Measurements from ENCODE around the gene FAM177A1.

FAM177A1 gene, protein sequence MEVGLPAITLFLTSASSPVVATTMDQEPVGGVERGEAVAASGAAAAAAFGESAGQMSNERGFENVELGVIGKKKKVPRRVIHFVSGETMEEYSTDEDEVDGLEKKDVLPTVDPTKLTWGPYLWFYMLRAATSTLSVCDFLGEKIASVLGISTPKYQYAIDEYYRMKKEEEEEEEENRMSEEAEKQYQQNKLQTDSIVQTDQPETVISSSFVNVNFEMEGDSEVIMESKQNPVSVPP

DNA sequence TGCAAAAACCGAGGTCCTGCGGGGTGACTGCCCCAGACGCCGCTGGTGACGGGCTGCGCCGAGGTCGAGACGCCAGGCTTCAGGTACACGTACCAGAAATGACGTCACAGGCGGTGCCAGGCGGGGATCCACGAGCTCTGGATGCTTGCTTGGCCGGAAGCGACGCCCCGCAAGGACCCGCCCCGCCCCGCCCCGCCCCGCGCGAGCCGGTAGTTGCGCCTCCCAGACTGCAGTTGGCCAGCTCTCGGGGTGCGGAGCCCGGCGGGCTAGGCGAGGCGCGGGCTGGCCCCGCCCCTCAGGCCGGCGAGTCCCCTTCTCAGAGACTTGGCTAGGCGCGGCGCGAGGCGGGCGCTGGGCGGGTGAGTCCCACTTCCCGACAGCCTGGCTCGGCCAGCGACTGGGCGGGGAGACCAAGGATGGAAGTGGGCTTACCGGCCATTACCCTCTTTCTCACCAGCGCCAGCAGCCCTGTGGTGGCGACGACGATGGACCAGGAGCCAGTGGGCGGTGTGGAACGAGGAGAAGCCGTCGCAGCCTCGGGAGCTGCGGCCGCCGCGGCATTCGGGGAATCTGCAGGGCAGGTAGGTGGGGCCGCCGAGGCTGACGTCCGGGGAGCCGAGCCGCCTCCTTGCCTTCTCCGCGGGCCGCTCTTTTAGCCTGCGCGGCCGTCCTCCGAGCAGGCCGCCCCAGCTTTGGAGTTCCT, at the start of gene FAM177A1:
FAM177A1 (plus strand) TSS at position 225 of the 703 bp plus-strand sequence; CDS start at position 417, 192 bp downstream.
- peak within 1 kb of the TSS; percentile 99 for H3K27ac ChIP-seq (ENCODE audit: low read depth in 2 of 2, low read length in 2 of 2)
- H3K4me3 ChIP-seq (ENCODE audit: low read length in 2 of 2), result peak within 1 kb of the TSS; percentile 92 to 97
- peak within 1 kb of the TSS; percentile 99 for H3K9ac ChIP-seq (ENCODE audit: low read depth in 1 of 2, low read length in 2 of 2)
- H3K9me3 ChIP-seq (ENCODE audit: control insufficient read depth in 2 of 2, low read length in 2 of 2), result no peaks in the 10 kb centered on the region
- no peaks in the 10 kb centered on the region for H3K27me3 ChIP-seq (ENCODE audit: control insufficient read depth in 2 of 2, insufficient read depth in 2 of 2, low read length in 2 of 2)
- H3K4me1 ChIP-seq (ENCODE audit: control insufficient read depth in 2 of 2, insufficient read depth in 2 of 2, low read length in 2 of 2), result peaks cover 2 to 24% of the 10 kb centered on the region in 2 donors
- H3K36me3 ChIP-seq (ENCODE audit: control insufficient read depth in 2 of 2, insufficient read depth in 2 of 2, low read length in 2 of 2), result peaks cover 0 to 4% of the 10 kb centered on the region in 2 donors

DNA sequence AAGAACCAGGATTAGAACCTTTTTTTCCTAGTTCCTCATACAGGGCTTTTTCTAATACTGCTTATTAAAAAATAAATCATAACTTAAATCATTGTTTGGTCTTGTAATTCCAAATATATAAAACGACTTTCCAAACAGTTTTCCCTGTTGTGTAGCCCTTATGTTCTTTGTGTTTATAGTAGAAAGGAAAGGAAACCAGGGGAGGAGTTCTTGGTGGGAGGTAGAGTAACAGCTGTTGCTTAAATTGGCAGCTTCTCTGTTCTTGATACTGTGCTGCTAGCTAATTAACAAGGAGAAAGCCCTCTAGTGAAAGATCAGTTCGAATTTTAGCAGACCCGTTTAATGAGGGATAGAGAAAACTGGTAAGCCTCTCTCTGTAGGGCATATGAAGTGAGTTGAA, 48.3 kb upstream of the FAM177A1 start:
- Histone ChIP-seq H3K9me3 (ENCODE audit: control insufficient read depth in 2 of 2, low read length in 2 of 2) (no peaks in the 10 kb centered on the region), H3K27me3 (ENCODE audit: control insufficient read depth in 2 of 2, insufficient read depth in 2 of 2, low read length in 2 of 2) (no peaks in the 10 kb centered on the region), H3K4me3 (ENCODE audit: low read length in 2 of 2) (no peak overlapping the region), H3K4me1 (ENCODE audit: control insufficient read depth in 2 of 2, insufficient read depth in 2 of 2, low read length in 2 of 2) (peaks cover 0 to 3% of the 10 kb centered on the region in 2 donors), H3K36me3 (ENCODE audit: control insufficient read depth in 2 of 2, insufficient read depth in 2 of 2, low read length in 2 of 2) (peaks cover 6 to 18% of the 10 kb centered on the region in 2 donors), H3K27ac (ENCODE audit: low read depth in 2 of 2, low read length in 2 of 2) (no peak overlapping the region), H3K9ac (ENCODE audit: low read depth in 1 of 2, low read length in 2 of 2) (no peak overlapping the region)

DNA sequence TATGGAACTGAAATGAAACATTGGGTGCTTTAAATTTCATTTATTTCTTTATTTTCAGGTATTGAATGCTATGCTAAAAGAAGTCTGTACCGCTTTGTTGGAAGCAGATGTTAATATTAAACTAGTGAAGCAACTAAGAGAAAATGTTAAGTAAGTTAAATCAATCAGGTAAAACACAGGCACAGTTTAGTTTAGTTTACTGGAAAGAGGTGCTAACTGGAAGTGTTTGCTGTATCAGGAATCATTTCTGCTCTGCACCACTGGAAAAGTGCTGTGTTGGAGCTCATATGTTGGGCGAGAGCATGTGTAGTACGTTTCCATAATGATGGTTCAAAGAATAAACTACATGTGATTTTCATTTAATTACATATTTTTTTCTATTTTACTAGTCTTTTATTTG, 46.6 kb upstream of the FAM177A1 start:
- no peak overlapping the region for H3K27ac ChIP-seq (ENCODE audit: low read depth in 2 of 2, low read length in 2 of 2)

DNA sequence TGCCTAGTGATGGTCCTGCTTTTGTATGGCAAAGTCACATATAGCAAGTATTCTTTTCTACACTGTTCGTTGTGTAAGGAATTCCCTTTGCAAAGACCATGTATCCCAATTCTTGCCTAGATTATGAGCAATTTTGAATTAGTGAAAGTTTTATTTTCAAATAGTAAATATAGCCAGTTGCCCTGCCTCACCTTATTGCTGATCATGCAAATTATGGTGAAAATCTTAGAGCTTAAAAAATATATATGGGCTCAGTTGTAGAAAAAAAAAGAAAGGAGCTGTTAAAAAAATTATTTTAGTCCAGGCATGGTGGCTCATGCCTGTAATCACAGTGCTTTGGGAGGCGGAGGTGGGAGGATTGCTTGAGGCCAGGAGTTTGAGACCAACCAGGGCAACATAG, 44.5 kb upstream of the FAM177A1 start:
- H3K9ac ChIP-seq (ENCODE audit: low read depth in 1 of 2, low read length in 2 of 2), result no peak overlapping the region
- H3K9me3 ChIP-seq (ENCODE audit: control insufficient read depth in 2 of 2, low read length in 2 of 2), result no peaks in the 10 kb centered on the region
- no peaks in the 10 kb centered on the region for H3K4me1 ChIP-seq (ENCODE audit: control insufficient read depth in 2 of 2, insufficient read depth in 2 of 2, low read length in 2 of 2)
- no peaks in the 10 kb centered on the region for H3K27me3 ChIP-seq (ENCODE audit: control insufficient read depth in 2 of 2, insufficient read depth in 2 of 2, low read length in 2 of 2)
- H3K36me3 ChIP-seq (ENCODE audit: control insufficient read depth in 2 of 2, insufficient read depth in 2 of 2, low read length in 2 of 2), result peaks cover 6 to 31% of the 10 kb centered on the region in 2 donors
- no peak overlapping the region for H3K27ac ChIP-seq (ENCODE audit: low read depth in 2 of 2, low read length in 2 of 2)
- no peak overlapping the region for H3K4me3 ChIP-seq (ENCODE audit: low read length in 2 of 2)

More for the DNA sequence above, 46.6 kb upstream of the FAM177A1 start:
- peaks cover 0 to 3% of the 10 kb centered on the region in 2 donors for H3K4me1 ChIP-seq (ENCODE audit: control insufficient read depth in 2 of 2, insufficient read depth in 2 of 2, low read length in 2 of 2)
- H3K36me3 ChIP-seq (ENCODE audit: control insufficient read depth in 2 of 2, insufficient read depth in 2 of 2, low read length in 2 of 2), result peaks cover 6 to 24% of the 10 kb centered on the region in 2 donors
- no peak overlapping the region for H3K9ac ChIP-seq (ENCODE audit: low read depth in 1 of 2, low read length in 2 of 2)
- no peak overlapping the region for H3K4me3 ChIP-seq (ENCODE audit: low read length in 2 of 2)
- H3K9me3 ChIP-seq (ENCODE audit: control insufficient read depth in 2 of 2, low read length in 2 of 2), result no peaks in the 10 kb centered on the region
- H3K27me3 ChIP-seq (ENCODE audit: control insufficient read depth in 2 of 2, insufficient read depth in 2 of 2, low read length in 2 of 2), result no peaks in the 10 kb centered on the region

DNA sequence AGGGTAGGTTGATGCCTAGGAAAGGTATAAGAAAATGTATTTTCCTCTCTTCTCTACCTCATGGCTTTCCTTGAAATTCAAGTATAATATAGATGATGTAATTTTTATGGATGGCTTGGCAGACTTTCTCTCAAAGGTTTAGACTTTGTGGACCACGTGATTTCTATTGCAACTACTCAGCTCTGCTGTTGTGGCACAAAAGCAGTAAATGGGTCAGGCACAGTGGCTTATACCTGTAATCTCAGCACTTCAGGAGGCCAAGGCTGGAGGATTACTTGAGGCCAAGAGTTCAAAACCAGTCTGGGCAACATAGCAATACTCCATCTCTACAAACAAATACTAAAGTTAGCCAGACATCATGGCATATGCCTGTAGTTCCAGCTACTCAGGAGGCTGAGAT, 41.2 kb upstream of the FAM177A1 start:
- no peak overlapping the region for H3K27ac ChIP-seq (ENCODE audit: low read depth in 2 of 2, low read length in 2 of 2)
- H3K36me3 ChIP-seq (ENCODE audit: control insufficient read depth in 2 of 2, insufficient read depth in 2 of 2, low read length in 2 of 2), result peaks cover 7 to 31% of the 10 kb centered on the region in 2 donors
- no peak overlapping the region for H3K4me3 ChIP-seq (ENCODE audit: low read length in 2 of 2)
- H3K9me3 ChIP-seq (ENCODE audit: control insufficient read depth in 2 of 2, low read length in 2 of 2), result no peaks in the 10 kb centered on the region
- H3K27me3 ChIP-seq (ENCODE audit: control insufficient read depth in 2 of 2, insufficient read depth in 2 of 2, low read length in 2 of 2), result no peaks in the 10 kb centered on the region
- no peak overlapping the region for H3K9ac ChIP-seq (ENCODE audit: low read depth in 1 of 2, low read length in 2 of 2)
- H3K4me1 ChIP-seq (ENCODE audit: control insufficient read depth in 2 of 2, insufficient read depth in 2 of 2, low read length in 2 of 2), result no peaks in the 10 kb centered on the region

DNA sequence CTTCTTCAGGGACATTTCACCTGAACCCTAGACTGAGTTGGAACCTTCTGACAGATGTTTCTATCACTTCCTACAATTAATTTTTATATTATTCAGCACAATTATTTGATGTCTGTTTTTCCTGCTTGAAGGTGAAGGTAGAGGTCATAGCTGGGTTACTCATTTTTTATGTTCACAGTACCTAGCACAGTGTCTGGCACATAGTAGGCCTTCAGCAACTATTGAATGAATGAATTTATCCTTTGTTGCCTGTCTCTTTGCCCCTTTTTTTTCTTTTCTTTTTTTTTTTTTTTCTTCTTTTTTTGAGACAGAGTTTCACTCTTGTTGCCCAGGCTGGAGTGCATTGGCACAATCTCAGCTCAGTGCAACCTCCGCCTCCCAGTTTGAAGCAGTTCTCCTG, 29.5 kb upstream of the FAM177A1 start:
- H3K4me3 ChIP-seq (ENCODE audit: low read length in 2 of 2), result no peak overlapping the region
- H3K9ac ChIP-seq (ENCODE audit: low read depth in 1 of 2, low read length in 2 of 2), result no peak overlapping the region
- H3K27ac ChIP-seq (ENCODE audit: low read depth in 2 of 2, low read length in 2 of 2), result no peak overlapping the region
- no peaks in the 10 kb centered on the region for H3K4me1 ChIP-seq (ENCODE audit: control insufficient read depth in 2 of 2, insufficient read depth in 2 of 2, low read length in 2 of 2)
- H3K27me3 ChIP-seq (ENCODE audit: control insufficient read depth in 2 of 2, insufficient read depth in 2 of 2, low read length in 2 of 2), result no peaks in the 10 kb centered on the region
- peaks cover 47 to 68% of the 10 kb centered on the region in 2 donors for H3K36me3 ChIP-seq (ENCODE audit: control insufficient read depth in 2 of 2, insufficient read depth in 2 of 2, low read length in 2 of 2)
- no peaks in the 10 kb centered on the region for H3K9me3 ChIP-seq (ENCODE audit: control insufficient read depth in 2 of 2, low read length in 2 of 2)

DNA sequence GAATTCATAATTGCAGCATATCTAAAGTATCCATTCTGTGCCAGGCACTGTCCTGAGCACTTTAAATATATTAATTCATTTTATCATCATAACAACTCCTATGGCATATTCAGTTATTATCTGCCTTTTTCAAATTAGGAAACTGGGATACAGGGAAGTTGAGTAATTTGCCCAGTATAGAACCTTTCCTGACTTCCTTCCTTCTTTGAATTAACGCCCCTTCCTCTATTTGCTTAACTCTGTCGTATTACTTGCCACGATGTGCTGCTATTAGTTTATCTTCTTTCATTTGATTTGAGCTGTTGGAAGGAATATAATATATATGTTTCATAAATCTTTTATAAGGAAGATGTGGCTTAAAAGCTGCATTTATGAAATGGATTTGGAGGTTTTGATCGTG, 25.4 kb upstream of the FAM177A1 start:
- H3K4me3 ChIP-seq (ENCODE audit: low read length in 2 of 2), result no peak overlapping the region
- no peaks in the 10 kb centered on the region for H3K9me3 ChIP-seq (ENCODE audit: control insufficient read depth in 2 of 2, low read length in 2 of 2)
- H3K9ac ChIP-seq (ENCODE audit: low read depth in 1 of 2, low read length in 2 of 2), result no peak overlapping the region
- H3K27me3 ChIP-seq (ENCODE audit: control insufficient read depth in 2 of 2, insufficient read depth in 2 of 2, low read length in 2 of 2), result no peaks in the 10 kb centered on the region
- H3K4me1 ChIP-seq (ENCODE audit: control insufficient read depth in 2 of 2, insufficient read depth in 2 of 2, low read length in 2 of 2), result no peaks in the 10 kb centered on the region
- no peak overlapping the region for H3K27ac ChIP-seq (ENCODE audit: low read depth in 2 of 2, low read length in 2 of 2)
- H3K36me3 ChIP-seq (ENCODE audit: control insufficient read depth in 2 of 2, insufficient read depth in 2 of 2, low read length in 2 of 2), result peaks cover 52 to 64% of the 10 kb centered on the region in 2 donors

DNA sequence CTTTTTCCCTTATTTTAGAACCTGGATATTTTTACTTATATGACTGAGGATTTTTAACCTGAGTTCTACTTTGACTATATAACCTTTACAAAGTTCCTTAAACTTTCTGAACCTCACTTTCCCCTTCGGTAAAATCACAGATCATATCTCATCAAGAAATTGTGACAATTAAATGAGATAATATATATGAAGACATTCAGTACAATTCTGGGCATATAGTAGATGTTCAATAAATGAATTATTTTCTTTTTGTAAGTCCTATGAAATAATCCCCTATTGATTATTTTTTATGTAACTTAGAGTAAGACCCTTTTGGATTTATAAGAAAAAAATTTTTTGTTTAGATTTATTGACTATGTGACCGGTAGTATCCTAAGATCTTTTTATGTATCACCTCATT, 17.6 kb upstream of the FAM177A1 start:
- no peaks in the 10 kb centered on the region for H3K27me3 ChIP-seq (ENCODE audit: control insufficient read depth in 2 of 2, insufficient read depth in 2 of 2, low read length in 2 of 2)
- no peaks in the 10 kb centered on the region for H3K4me1 ChIP-seq (ENCODE audit: control insufficient read depth in 2 of 2, insufficient read depth in 2 of 2, low read length in 2 of 2)
- H3K36me3 ChIP-seq (ENCODE audit: control insufficient read depth in 2 of 2, insufficient read depth in 2 of 2, low read length in 2 of 2), result peaks cover 21 to 25% of the 10 kb centered on the region in 2 donors
- no peaks in the 10 kb centered on the region for H3K9me3 ChIP-seq (ENCODE audit: control insufficient read depth in 2 of 2, low read length in 2 of 2)
- no peak overlapping the region for H3K27ac ChIP-seq (ENCODE audit: low read depth in 2 of 2, low read length in 2 of 2)
- no peak overlapping the region for H3K9ac ChIP-seq (ENCODE audit: low read depth in 1 of 2, low read length in 2 of 2)
- no peak overlapping the region for H3K4me3 ChIP-seq (ENCODE audit: low read length in 2 of 2)

DNA sequence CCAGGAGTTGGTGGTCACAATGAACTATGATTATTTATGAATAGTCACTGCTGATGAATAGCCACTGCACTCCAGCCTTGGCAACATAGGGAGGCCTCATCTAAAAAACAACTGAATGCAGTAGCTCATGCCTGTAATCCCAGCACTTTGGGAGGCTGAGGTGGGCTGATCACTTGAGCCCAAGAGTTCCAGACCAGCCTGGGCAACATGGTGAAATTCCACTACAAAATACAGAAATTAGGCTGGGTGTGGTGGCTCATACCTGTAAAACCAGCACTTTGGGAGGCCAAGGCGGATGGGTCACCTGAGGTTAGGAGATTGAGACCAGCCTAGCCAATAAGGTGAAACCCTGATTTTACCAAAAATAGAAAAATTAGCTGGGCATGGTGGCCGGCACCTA, 13.5 kb upstream of the FAM177A1 start:
- peaks cover 9 to 14% of the 10 kb centered on the region in 2 donors for H3K36me3 ChIP-seq (ENCODE audit: control insufficient read depth in 2 of 2, insufficient read depth in 2 of 2, low read length in 2 of 2)
- H3K4me1 ChIP-seq (ENCODE audit: control insufficient read depth in 2 of 2, insufficient read depth in 2 of 2, low read length in 2 of 2), result no peaks in the 10 kb centered on the region
- no peak overlapping the region for H3K27ac ChIP-seq (ENCODE audit: low read depth in 2 of 2, low read length in 2 of 2)
- no peaks in the 10 kb centered on the region for H3K27me3 ChIP-seq (ENCODE audit: control insufficient read depth in 2 of 2, insufficient read depth in 2 of 2, low read length in 2 of 2)
- peaks cover 0 to 4% of the 10 kb centered on the region in 2 donors for H3K9me3 ChIP-seq (ENCODE audit: control insufficient read depth in 2 of 2, low read length in 2 of 2)
- H3K4me3 ChIP-seq (ENCODE audit: low read length in 2 of 2), result no peak overlapping the region
- H3K9ac ChIP-seq (ENCODE audit: low read depth in 1 of 2, low read length in 2 of 2), result no peak overlapping the region

DNA sequence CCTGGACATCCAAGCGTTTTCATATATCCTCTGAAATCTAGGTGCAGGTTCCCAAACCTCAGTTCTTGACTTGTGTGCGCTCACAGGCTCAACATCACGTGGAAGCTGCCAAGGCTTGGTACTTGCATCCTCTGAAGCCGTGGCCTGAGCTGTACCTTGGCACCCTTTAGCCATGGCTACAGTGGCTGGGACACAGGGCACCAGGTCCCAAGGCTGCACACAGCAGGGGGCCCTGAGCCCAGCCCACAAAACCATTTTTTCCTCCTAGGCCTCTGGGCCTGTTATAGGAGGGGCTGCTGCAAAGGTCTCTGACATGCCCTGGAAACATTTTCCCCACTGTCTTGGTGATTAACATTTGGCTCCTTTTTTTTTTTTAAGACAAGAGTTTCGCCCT, 11.6 kb upstream of the FAM177A1 start:
- Histone ChIP-seq H3K27me3 (ENCODE audit: control insufficient read depth in 2 of 2, insufficient read depth in 2 of 2, low read length in 2 of 2) (no peaks in the 10 kb centered on the region), H3K4me3 (ENCODE audit: low read length in 2 of 2) (no peak overlapping the region), H3K36me3 (ENCODE audit: control insufficient read depth in 2 of 2, insufficient read depth in 2 of 2, low read length in 2 of 2) (peaks cover 2 to 8% of the 10 kb centered on the region in 2 donors), H3K9me3 (ENCODE audit: control insufficient read depth in 2 of 2, low read length in 2 of 2) (peaks cover 0 to 4% of the 10 kb centered on the region in 2 donors), H3K27ac (ENCODE audit: low read depth in 2 of 2, low read length in 2 of 2) (no peak overlapping the region), H3K9ac (ENCODE audit: low read depth in 1 of 2, low read length in 2 of 2) (no peak overlapping the region), H3K4me1 (ENCODE audit: control insufficient read depth in 2 of 2, insufficient read depth in 2 of 2, low read length in 2 of 2) (no peaks in the 10 kb centered on the region)

Data from mucosa of rectum (tissue), 2 donors.